ENCODE data around the gene ADGRG3. TPM values are rescaled to one million over a fixed set of nuclear protein-coding genes. Genes with fewer than 3 reads are reported as not detected.
A peak's percentile ranks its signal among the peaks of the same experiment; 100 is the strongest.

ADGRG3 gene
- total RNA-seq, 1 experiment from 2014 or later, result 0.46 TPM

DNA sequence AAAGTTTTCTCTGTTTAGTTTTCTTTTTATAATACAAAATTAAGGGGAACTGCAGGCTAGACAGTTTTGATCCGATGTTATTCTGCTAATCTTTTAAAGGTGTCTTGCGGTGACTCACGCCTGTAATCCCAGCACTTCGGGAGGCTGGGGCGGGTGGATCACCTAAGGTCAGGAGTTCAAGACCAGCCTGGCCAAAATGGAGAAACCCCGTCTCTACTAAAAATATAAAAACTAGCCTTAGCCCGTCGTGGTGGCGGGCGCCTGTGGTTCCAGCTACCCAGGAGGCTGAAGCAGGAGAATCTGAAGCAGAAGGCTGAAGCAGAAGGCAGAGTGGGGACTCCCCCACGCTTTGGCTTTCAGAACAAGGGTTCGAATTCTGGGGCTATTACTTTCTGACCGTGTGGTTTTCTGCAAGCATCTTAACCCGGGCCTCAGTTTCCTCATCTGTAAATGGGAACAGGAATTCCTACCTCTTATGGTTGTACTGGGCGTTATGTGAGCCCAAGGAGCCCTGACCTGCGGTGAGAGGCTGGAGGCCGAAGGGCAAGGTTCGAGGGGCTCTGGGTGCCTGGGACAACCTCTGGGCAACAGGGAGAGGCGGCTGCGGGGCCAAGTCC lies 66.3 kb downstream of the ADGRG3 start:
- peaks cover 5 to 9% (median 7%) of the 10 kb centered on the region in 3 experiments; a peak in 3 of 7 replicates for H3K36me3 Mint-ChIP-seq (ENCODE audit: insufficient read depth in 1 of 3, low read depth in 3 of 3)
- no peak overlapping the region for H4K5ac ChIP-seq (ENCODE audit: insufficient read length, low read depth, low read length)
- peak overlapping the region; percentile 89 for H2BK120ac ChIP-seq (ENCODE audit: low read depth, low read length, poor library complexity, severe bottlenecking)
- no CpG with 5 or more reads among the region's 20 CpGs for WGBS (ENCODE audit: extremely low coverage, insufficient read length, low lambda C conversion rate)
- no peak overlapping the region for H4K8ac ChIP-seq (replicated peaks; ENCODE audit: insufficient read length, low read depth, low read length)
- peak overlapping the region; percentile 97 to 98 for H3K4me3 Mint-ChIP-seq
- TF ChIP-seq, protein P1, sequence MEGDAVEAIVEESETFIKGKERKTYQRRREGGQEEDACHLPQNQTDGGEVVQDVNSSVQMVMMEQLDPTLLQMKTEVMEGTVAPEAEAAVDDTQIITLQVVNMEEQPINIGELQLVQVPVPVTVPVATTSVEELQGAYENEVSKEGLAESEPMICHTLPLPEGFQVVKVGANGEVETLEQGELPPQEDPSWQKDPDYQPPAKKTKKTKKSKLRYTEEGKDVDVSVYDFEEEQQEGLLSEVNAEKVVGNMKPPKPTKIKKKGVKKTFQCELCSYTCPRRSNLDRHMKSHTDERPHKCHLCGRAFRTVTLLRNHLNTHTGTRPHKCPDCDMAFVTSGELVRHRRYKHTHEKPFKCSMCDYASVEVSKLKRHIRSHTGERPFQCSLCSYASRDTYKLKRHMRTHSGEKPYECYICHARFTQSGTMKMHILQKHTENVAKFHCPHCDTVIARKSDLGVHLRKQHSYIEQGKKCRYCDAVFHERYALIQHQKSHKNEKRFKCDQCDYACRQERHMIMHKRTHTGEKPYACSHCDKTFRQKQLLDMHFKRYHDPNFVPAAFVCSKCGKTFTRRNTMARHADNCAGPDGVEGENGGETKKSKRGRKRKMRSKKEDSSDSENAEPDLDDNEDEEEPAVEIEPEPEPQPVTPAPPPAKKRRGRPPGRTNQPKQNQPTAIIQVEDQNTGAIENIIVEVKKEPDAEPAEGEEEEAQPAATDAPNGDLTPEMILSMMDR (conservative IDR thresholded peaks at IDR 0.05), result no peak
- no peak overlapping the region for H2AK5ac ChIP-seq (ENCODE audit: insufficient read length, low read length)
- H3K79me2 ChIP-seq (ENCODE audit: insufficient read depth, low read length), result no peaks in the 10 kb centered on the region
- DNase-seq, result no peak
- H4K20me1 ChIP-seq (ENCODE audit: control insufficient read depth, insufficient read depth, insufficient read length), result no peaks in the 10 kb centered on the region
- H3K27ac Mint-ChIP-seq, result peak overlapping the region in 2 of 3 experiments; percentile 100; a peak in 4 of 7 replicates
- H3T11ph ChIP-seq (ENCODE audit: low read length), result no peak overlapping the region
- H3K18ac ChIP-seq (ENCODE audit: insufficient read length, low read depth, low read length), result peak overlapping the region; percentile 92
- no peaks in the 10 kb centered on the region for H3K9me3 ChIP-seq (ENCODE audit: control insufficient read depth, low read depth, low read length)
- H3K4ac ChIP-seq (ENCODE audit: low read depth, low read length), result no peak overlapping the region; the same call in 1 of the 2 replicates
- H3K9me3 Mint-ChIP-seq, result no peaks in the 10 kb centered on the region; a peak in 1 of 5 replicates
- H2AFZ ChIP-seq (ENCODE audit: low read length), result no peak overlapping the region
- H3K56ac ChIP-seq (ENCODE audit: insufficient read length, low read depth, low read length), result no peak overlapping the region
- H2BK15ac ChIP-seq (ENCODE audit: low read depth, low read length), result no peak overlapping the region
- H2BK12ac ChIP-seq (ENCODE audit: insufficient read length, low read depth, low read length), result no peak overlapping the region
- H3K27me3 ChIP-seq (ENCODE audit: insufficient read depth, low read length), result no peaks in the 10 kb centered on the region
- H2BK20ac ChIP-seq (ENCODE audit: low read depth, low read length, poor library complexity, severe bottlenecking), result no peak overlapping the region
- H3K23me2 ChIP-seq (ENCODE audit: insufficient read length, low read depth, low read length, poor library complexity, severe bottlenecking), result peaks cover 11% of the 10 kb centered on the region
- no peak overlapping the region for H3K23ac ChIP-seq (ENCODE audit: insufficient read length, low read depth, low read length)
- peaks cover 11 to 22% of the 10 kb centered on the region in 2 experiments for H3K4me1 Mint-ChIP-seq
- peak overlapping the region; percentile 88; the same call in 1 of the 2 replicates for H3K14ac ChIP-seq (ENCODE audit: insufficient read depth, low read length)
- no peak overlapping the region for H3K27ac ChIP-seq (ENCODE audit: insufficient read length, low read depth, low read length)
- H3K27me3 Mint-ChIP-seq (ENCODE audit: low read depth), result peaks cover 5% of the 10 kb centered on the region
- H3K4me2 ChIP-seq (ENCODE audit: insufficient read depth, insufficient read length, low read length), result peak overlapping the region; percentile 88
- no peak overlapping the region for H2BK5ac ChIP-seq (ENCODE audit: insufficient read length, low read length)
- H4K91ac ChIP-seq (ENCODE audit: insufficient read length, low read depth, low read length), result no peak overlapping the region
- no peaks in the 10 kb centered on the region for H3K79me1 ChIP-seq (ENCODE audit: insufficient read depth, low read depth, low read length, poor library complexity, severe bottlenecking)
- H3K9ac ChIP-seq (ENCODE audit: extremely low read depth, insufficient read length, low read length), result peak overlapping the region; percentile 90
- no peaks in the 10 kb centered on the region for H3K4me1 ChIP-seq (ENCODE audit: insufficient read depth, low read length)
